GM06990 (cell line): ENCODE results near the gene SULF2.

ENCODE experiments used
- DNase-seq: peaks from one replicate; pipeline ENCODE4 v3.0.0-alpha.2; 2011; ENCODE audit not compliant: insufficient read length; ENCODE audit errors: extremely low read depth
- H3K27me3 ChIP-seq: replicated peaks from 2 replicates; pipeline ENCODE4 v1.6.0; 2011; ENCODE audit warnings: low read length; ENCODE audit not compliant: control insufficient read depth, insufficient read depth
- H3K36me3 ChIP-seq: 2 replicates; pipeline ENCODE4 v1.5.1; 2011; ENCODE audit warnings: low read length; ENCODE audit not compliant: control insufficient read depth, insufficient read depth
- H3K4me3 ChIP-seq: replicated peaks from 2 replicates; pipeline ENCODE4 v1.5.1; 2011; ENCODE audit warnings: low read depth, mild to moderate bottlenecking, control low read depth, low read length
- TF ChIP-seq, protein P1 (sequence below): IDR thresholded peaks from 2 replicates; pipeline ENCODE4 v1.5.1; 2011; ENCODE audit warnings: low read length, control low read depth, mild to moderate bottlenecking, inconsistent platforms; ENCODE audit not compliant: insufficient read depth, poor library complexity, severe bottlenecking

Gene SULF2

DNA sequence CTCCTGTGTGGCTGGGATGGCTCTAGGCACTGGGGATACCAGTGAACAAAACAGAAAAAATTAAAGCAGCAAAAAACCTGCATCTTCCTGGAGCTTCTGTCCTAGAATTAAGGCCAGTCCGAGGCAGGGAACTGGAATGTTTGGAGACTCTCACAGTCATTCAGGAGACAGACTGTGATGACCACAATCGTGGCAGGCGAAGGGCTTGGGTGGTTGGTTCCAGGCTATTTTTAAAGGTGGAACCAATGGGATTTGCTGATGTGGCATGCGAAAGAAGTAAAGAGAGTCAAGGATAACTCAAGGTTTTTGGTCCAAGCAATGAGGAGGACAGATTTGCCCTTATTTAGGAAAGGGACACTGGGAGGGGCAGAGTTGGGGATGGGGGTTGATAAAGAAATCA, 66.9 kb downstream of the SULF2 start:
- TF ChIP-seq, protein P1, sequence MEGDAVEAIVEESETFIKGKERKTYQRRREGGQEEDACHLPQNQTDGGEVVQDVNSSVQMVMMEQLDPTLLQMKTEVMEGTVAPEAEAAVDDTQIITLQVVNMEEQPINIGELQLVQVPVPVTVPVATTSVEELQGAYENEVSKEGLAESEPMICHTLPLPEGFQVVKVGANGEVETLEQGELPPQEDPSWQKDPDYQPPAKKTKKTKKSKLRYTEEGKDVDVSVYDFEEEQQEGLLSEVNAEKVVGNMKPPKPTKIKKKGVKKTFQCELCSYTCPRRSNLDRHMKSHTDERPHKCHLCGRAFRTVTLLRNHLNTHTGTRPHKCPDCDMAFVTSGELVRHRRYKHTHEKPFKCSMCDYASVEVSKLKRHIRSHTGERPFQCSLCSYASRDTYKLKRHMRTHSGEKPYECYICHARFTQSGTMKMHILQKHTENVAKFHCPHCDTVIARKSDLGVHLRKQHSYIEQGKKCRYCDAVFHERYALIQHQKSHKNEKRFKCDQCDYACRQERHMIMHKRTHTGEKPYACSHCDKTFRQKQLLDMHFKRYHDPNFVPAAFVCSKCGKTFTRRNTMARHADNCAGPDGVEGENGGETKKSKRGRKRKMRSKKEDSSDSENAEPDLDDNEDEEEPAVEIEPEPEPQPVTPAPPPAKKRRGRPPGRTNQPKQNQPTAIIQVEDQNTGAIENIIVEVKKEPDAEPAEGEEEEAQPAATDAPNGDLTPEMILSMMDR, result no peak
- no peaks in the 10 kb centered on the region; the same call in 1 of the 2 replicates for H3K27me3 ChIP-seq

DNA sequence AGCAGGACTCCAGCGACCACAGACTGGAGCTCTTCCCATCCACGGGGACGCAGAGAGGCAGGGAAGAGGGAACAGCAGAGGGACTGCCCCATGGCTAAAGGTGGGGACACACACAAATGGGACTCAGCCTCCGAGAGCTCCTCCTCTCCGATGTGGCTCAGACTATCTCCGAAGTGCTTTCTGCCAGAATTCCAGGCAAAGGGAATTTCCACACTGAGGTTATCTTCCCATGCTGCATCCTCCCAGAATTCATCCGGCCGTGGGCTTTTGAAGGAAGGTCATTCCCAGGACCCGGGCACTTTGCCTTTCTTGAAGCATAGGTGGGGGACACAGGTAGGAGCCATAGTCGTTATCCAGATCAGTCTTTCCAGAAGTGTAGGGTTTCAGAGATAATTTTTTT, 67.9 kb downstream of the SULF2 start:
- Histone ChIP-seq H3K27me3 (no peaks in the 10 kb centered on the region; the same call in 1 of the 2 replicates), H3K36me3 (no peaks in the 10 kb centered on the region), H3K4me3 (no peak overlapping the region)
- TF ChIP-seq, protein P1, result no peak
- DNase-seq, result no peak

More for the DNA sequence above, 66.9 kb downstream of the SULF2 start:
- no peak for DNase-seq
- Histone ChIP-seq H3K36me3 (no peaks in the 10 kb centered on the region), H3K4me3 (no peak overlapping the region)

GRCh38 chr20:47713878-47714450, 71.3 kb downstream of the SULF2 start:
- no peak for DNase-seq
- H3K4me3 ChIP-seq, result no peak overlapping the region
- TF ChIP-seq, protein P1, result no peak
- no peaks in the 10 kb centered on the region; the same call in 1 of the 2 replicates for H3K27me3 ChIP-seq
- no peaks in the 10 kb centered on the region for H3K36me3 ChIP-seq

- H3K27me3 ChIP-seq, result no peaks in the 10 kb centered on the region; the same call in 1 of the 2 replicates
- H3K4me3 ChIP-seq, result no peak overlapping the region
- DNase-seq, result no peak
- TF ChIP-seq, protein P1, result no peak
- H3K36me3 ChIP-seq, result no peaks in the 10 kb centered on the region
Measured at GRCh38 chr20:47713163-47713562, 72.1 kb downstream of the SULF2 start.

DNA sequence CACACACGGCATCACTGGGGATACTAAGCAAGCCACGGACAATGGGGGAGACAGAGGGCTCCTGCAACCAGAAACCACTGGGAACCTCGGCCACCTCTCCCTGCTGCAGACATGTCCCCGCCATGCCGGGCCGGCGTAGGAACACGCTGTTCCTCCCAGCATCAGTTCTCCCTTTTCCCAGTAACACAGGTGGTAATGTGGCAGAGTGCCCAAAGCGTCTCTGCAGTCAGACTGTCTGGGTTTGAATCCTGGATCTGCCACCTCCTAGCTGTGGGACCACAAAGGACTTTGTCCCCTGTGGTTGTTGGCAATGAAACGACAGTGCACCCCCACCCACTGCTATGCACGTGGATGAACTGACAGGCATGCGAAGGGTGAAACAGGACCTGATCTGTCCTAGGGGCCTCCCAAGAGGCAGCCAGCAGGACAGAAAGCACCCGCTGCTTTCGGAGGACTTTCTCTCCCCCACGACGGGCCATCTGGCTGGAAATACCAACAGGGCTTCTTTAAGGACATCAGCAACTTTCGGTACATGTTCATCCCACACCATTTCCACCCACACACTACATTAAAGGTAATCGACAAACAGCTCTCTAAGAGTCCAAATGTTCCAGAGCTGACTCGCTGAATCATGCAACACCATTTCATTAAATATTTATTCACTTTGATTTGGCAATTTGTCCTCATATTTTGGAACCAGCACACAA, 74.1 kb downstream of the SULF2 start:
- H3K27me3 ChIP-seq, result no peaks in the 10 kb centered on the region; the same call in 1 of the 2 replicates
- H3K4me3 ChIP-seq, result no peak overlapping the region
- TF ChIP-seq, protein P1, result no peak
- no peaks in the 10 kb centered on the region for H3K36me3 ChIP-seq
- no peak for DNase-seq

GRCh38 chr20:47710665-47711045, 74.6 kb downstream of the SULF2 start:
- Histone ChIP-seq H3K36me3 (no peaks in the 10 kb centered on the region), H3K4me3 (no peak overlapping the region), H3K27me3 (no peaks in the 10 kb centered on the region; the same call in 1 of the 2 replicates)
- TF ChIP-seq, protein P1, result no peak
- DNase-seq, result no peak
